GM19193 (cell line): Measurements from ENCODE around the gene TRAK1.

Experiments
- POLR2A ChIP-seq: IDR thresholded peaks from 4 replicates; pipeline ENCODE4 v1.6.1; 2011; ENCODE audit not compliant: insufficient read depth, insufficient read length; ENCODE audit errors: extremely low read depth

Gene TRAK1, protein sequence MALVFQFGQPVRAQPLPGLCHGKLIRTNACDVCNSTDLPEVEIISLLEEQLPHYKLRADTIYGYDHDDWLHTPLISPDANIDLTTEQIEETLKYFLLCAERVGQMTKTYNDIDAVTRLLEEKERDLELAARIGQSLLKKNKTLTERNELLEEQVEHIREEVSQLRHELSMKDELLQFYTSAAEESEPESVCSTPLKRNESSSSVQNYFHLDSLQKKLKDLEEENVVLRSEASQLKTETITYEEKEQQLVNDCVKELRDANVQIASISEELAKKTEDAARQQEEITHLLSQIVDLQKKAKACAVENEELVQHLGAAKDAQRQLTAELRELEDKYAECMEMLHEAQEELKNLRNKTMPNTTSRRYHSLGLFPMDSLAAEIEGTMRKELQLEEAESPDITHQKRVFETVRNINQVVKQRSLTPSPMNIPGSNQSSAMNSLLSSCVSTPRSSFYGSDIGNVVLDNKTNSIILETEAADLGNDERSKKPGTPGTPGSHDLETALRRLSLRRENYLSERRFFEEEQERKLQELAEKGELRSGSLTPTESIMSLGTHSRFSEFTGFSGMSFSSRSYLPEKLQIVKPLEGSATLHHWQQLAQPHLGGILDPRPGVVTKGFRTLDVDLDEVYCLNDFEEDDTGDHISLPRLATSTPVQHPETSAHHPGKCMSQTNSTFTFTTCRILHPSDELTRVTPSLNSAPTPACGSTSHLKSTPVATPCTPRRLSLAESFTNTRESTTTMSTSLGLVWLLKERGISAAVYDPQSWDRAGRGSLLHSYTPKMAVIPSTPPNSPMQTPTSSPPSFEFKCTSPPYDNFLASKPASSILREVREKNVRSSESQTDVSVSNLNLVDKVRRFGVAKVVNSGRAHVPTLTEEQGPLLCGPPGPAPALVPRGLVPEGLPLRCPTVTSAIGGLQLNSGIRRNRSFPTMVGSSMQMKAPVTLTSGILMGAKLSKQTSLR

DNA sequence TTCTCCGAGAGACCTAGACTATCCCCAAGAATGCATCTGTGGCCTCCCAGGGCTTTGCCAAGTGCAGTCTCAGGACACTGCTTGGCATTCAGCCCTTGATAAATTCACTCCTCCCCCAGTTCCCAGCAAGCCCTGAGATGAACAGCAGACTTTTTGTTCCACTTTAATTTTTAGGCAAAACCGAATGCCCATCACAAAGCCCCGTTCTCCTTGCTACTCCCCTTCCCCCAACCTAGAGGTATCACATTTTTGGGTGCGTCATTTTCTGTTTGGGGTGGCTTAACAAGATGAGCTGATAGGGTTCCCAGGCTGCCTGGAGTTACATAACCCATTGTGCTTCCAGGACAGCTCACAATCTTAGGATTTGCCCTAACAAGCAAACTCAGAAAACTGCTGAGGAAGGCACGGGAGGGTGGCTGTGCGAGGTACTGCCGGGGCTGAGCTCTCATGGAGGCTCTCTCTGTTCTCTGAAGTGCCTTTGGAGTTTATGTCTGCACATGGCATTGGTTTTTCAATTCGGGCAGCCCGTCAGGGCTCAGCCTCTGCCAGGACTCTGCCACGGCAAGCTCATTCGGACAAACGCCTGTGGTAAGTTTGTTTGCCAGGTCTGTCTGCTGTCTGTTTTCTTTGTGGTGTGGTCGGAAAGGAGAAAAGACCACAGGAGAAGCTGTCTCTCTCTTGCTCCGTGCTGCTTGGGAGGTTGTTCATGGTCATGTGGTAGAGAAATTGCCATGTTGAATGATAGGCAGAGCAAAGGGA is at the start of gene TRAK1:
TSS of gene TRAK1 (plus strand) at position 385 of the 759 bp plus-strand sequence. CDS start at position 498, 113 bp downstream.
- no peak for TF ChIP-seq POLR2A

DNA sequence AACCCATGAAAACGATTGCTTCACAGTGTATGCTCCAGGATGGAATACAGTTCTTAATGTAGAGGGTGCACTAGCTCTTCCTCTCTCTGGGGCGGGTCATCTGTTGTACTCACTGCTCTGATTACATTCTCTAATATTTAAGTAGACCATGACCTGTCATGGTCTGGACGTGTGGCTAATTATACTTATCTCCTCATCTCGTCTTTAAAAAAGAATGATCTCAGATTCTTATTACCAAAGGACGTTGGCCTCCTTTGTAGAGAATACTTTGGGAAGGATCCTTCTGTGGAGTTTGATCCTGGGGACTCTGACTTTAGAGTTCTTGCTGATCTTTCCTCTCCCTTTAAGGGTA is 48.4 kb upstream of the TRAK1 start:
- no peak for TF ChIP-seq POLR2A

DNA sequence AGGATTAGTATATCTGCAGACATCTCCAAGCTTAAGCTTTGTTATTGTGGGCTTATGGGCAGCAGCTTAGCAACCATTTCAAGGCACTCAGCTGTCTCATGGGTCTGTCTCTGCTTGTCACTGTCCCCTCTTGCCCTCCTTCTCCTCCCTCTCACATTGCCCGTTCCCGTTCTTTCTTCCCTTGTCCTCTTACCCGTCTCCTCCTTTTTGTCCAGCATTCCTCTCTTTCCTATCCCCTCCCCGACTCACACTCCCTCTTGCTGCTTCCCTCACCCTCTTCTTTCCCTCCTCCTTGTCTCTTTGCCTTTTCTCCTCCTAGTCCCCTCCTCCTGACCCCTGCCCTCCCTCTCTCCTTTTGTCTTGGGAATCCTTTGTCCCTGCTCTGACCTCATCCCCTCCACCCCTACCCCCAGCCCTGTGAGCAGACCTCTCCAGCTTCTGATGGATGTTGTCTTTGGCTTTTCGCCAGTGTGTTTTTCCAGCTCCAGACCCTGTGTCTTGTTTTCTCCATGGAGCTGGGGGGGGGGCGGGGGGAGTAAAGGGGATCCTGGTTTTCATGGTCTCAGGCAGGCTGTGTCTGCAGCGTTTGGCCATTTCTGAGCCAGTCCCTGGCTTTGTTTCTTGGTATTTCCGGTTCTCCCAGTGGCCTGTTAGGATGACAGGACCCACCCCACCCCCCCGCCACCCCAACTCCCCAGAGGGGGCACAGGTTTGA is 47.9 kb upstream of the TRAK1 start:
- no peak for TF ChIP-seq POLR2A

DNA sequence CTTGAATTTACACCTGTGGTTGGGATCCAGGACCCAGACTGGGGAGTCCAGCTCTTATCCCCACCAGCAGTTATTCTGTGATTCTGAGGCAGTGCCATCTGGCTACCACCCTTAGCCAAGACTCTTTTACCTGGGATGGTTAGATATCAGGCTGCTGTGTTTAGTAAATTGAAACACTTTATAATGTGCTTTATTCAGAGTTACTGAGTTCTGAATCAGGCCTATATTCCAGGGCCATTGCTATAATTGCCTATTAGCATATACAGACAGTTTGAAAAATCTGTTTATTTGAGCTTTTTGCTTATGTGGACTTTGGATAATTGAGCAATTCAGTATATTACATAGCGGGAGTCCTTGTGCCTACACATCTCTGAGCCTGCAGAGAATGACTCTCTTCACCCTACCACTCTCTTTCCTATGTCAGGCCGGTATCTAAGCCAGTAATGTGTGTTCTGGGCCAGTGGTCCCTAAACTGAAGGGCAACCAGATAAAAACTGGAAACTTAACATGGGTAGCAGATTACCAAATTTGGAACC is 45.4 kb upstream of the TRAK1 start:
- TF ChIP-seq POLR2A, result no peak

DNA sequence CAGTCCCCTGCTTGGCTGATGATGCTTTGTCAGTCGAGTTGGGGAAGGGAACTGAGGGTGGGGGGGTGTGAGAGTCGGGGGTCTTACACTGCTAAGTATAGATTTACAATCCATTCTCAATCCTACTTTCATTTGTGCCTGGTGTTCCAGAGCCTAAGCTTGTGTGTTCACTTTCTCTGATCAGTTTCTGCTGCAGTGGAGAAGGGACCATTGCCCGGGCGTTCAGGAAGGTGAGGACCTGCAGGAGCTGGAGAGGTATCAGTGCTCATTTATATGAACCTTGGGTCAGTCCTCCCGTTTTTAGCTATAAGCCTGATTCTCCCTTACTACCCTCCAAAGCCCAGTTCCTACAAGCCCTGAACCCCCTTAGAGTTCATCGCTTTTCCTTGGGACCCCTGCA is 41.0 kb upstream of the TRAK1 start:
- TF ChIP-seq POLR2A, result no peak

DNA sequence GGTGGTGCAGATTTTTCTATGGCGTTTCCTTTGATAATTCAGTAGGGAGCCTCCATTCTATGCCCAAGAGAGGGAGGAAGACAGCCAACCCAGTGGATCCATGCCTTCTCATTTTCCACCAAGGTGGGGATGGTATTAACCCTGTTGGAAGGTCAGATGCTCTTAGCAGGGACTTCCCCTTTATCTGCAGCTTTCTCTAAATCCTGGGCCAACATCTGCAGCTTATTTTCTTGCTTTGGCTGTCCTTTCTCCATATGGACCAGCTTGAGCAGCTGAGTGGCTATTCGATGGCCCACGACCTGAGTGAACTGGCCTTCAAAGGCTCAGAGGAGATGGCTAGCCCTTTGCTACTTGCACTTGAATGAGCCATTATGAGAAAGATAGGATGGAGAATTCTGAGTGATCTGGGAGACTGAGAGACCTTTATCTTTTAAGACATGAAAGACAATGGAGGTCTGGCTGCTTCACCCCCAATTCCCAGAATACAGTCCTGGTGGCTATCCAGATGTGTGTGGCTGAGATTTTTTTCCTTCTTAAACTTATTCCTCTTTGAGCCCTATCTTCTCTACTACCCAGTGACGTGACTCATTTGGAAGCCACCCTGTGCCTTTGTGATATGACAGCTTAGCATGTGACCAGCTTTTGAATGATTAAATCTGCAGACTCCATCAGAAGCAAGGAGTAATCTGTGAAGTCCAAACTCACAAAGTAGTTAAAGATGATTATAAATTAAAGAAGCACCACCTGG is 39.6 kb upstream of the TRAK1 start:
- TF ChIP-seq POLR2A, result no peak

GRCh38 chr3:42052132-42052483 is 39.0 kb upstream of the TRAK1 start:
- no peak for TF ChIP-seq POLR2A

- TF ChIP-seq POLR2A, result no peak
These were observed 38.4 kb upstream of the TRAK1 start for GRCh38 chr3:42052484-42053351.

DNA sequence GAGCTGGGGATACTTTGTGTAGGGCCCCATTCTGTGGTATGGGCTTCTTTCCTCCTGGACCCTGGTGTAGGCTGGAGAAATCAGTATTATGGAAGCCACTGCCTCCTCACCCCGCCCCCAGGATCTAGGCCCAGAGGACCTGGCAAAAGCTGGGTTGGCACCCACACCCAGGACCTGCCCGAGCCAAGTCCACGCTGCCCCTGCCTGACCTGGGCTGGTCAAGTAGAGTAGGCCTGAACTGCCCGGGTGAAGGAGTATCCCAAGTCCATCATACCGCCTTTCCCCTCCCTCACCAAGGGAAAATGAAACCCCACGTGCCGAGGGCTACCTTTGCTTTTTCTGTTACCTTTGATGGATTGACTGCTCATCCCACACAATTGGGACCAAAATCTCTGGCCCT is 37.7 kb upstream of the TRAK1 start:
- TF ChIP-seq POLR2A, result no peak

GRCh38 chr3:42055291-42055690 is 35.9 kb upstream of the TRAK1 start:
- TF ChIP-seq POLR2A, result no peak

DNA sequence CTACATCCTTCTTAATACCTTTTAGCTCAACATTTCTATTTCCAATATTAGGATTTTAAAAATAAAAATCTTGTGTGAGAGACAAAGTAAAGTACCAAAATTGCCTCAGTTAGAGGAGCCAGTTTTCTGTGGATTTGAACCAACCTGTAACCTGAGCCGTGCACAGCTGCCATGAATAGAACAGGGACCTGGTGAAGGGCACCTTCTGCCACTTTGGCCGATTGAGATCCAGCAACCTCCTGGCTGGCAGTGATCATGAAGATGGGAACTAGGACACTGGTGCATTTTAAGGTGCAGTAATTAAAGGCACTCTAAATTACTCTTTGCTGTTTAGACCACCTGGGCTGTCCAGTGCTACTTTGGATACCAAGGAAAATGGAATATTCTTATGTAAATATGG is 34.3 kb upstream of the TRAK1 start:
- TF ChIP-seq POLR2A, result no peak

- peak; percentile 21 for TF ChIP-seq POLR2A
These were observed 33.5 kb upstream of the TRAK1 start for GRCh38 chr3:42057561-42058211.
